SK-N-MC (cell line): ENCODE data around the gene E2F1.

Source experiments
- DNase-seq: peaks from one replicate; pipeline ENCODE4 v3.0.0-alpha.2; 2011; ENCODE audit warnings: low read depth, low spot score
- H3K27ac ChIP-seq: fragments of 200-600 bp; sonication (generic); 2 replicates; pipeline ENCODE4 v1.5.1; 2016; ENCODE audit warnings: mixed run types
- H3K36me3 ChIP-seq: fragments of 200-600 bp; sonication (generic); 2 replicates; pipeline ENCODE4 v1.6.1; 2017; ENCODE audit warnings: antibody characterized with exemption, low read length, mixed read lengths; ENCODE audit not compliant: insufficient read depth
- H3K4me3 ChIP-seq: fragments of 200-600 bp; sonication (generic); 2 replicates; pipeline ENCODE4 v1.5.1; 2016
- H3K9ac ChIP-seq: fragments of 200-600 bp; sonication (generic); 2 replicates; pipeline ENCODE4 v1.8.0; 2017; ENCODE audit warnings: mixed run types, mixed read lengths; ENCODE audit not compliant: insufficient read length
- H3K9me3 ChIP-seq: fragments of 200-600 bp; sonication (generic); 2 replicates; pipeline ENCODE4 v1.6.1; 2017; ENCODE audit warnings: low read depth, mild to moderate bottlenecking, antibody characterized with exemption, low read length, moderate library complexity, mixed read lengths
- EZH2 ChIP-seq: fragments of 200-600 bp; sonication (generic); IDR thresholded peaks from one replicate; pipeline ENCODE4 v1.6.1; 2017; ENCODE audit warnings: antibody characterized with exemption
- FOXP2 ChIP-seq: optimal IDR thresholded peaks from 2 replicates; pipeline ENCODE3; 2011; ENCODE audit warnings: mild to moderate bottlenecking, moderate library complexity; ENCODE audit not compliant: insufficient read depth; ENCODE audit errors: extremely low read length, control extremely low read depth
- POLR2AphosphoS5 ChIP-seq: IDR thresholded peaks from 2 replicates; pipeline ENCODE4 v1.6.1; 2012; ENCODE audit warnings: mild to moderate bottlenecking, low read depth, low read length, borderline replicate concordance

E2F1 gene

DNA sequence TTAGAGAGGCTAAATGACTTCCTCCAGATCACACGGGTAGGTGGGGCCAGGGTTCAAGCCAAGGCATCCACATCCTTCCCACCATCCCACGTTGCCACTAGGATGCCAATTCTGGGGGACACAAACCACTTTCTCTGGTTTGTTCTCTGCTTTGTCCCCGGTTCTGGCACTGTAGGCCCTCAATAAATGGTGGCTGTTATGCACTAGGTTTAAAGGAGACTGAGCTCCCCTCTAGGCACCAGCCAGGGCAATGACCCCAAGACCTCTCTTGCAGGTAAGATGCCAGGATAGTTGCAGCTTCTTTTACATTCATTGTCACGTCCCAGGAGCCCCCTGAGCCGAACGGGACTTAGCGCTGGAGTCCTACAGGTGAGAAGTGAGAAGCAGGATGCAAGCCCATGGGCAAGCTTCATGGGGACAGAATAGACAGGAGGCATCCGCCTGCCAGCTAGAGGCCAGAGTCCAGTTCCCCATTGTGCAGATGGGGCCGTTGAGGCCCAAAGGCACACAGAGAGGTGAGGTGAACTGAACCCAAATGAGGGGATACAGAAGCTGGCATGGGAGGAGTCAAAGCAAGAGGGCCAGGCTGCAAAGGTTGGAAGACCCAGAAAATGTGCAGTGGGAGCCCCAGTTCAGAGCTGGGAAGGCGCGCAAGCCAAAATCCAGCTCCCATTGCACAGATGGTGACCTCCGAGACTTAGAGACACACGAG lies 33.2 kb upstream of the E2F1 start:
- no peak overlapping the region for H3K27ac ChIP-seq
- no peaks in the 10 kb centered on the region for H3K9me3 ChIP-seq
- peak overlapping the region; percentile 89 for H3K4me3 ChIP-seq
- H3K36me3 ChIP-seq = no peaks in the 10 kb centered on the region
- peak overlapping the region; percentile 71 for H3K9ac ChIP-seq
- no peak for DNase-seq
- TF ChIP-seq EZH2 (no peak), POLR2AphosphoS5 (no peak), FOXP2 (no peak)

DNA sequence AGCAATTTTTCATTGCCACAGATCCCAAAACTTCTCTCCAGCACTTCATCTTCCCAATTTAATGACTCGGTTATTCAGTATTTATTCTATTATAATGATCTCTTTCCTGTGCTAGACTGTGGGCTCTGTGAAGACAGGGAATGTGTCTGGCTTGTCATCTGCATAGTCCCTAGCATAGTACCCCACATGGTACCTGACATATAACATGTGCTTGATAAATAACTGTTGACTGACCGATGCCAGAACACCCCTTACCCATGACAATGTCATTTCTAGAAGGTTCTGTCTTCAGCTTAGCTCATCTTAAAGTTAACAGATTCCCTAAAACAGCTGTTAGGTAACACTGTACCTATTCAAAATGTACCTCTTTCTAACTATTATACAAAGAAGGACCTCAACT lies 30.3 kb upstream of the E2F1 start:
- H3K27ac ChIP-seq = no peak overlapping the region
- no peak for DNase-seq
- H3K4me3 ChIP-seq = no peak overlapping the region
- no peaks in the 10 kb centered on the region for H3K9me3 ChIP-seq
- H3K36me3 ChIP-seq = no peaks in the 10 kb centered on the region
- TF ChIP-seq POLR2AphosphoS5 (no peak), EZH2 (no peak), FOXP2 (no peak)
- no peak overlapping the region for H3K9ac ChIP-seq

DNA sequence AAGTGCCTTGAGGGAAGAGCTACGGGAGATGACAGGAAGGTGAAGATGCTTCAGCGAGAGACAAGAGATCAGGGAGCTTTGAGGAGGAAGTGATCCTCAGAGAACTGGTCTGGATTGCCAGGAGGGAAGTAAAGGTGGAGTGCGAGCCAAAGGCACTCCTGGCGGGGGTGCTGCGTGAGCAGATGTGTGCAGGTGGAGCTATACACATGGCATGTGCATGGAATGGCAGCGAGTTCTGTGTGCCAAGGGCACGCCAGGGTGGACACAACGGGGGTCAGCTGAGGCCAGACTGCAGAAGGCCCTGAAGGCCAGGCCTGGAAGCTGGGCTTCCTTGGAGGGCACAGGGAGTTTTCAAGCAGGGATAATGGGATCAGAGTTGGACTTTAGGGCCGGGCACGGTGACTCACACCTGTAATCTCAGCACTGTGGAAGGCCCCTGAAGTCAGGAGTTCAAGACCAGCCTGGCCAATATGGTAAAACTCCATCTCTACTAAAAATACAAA lies 27.7 kb upstream of the E2F1 start:
- Histone ChIP-seq H3K9ac (no peak overlapping the region), H3K9me3 (no peaks in the 10 kb centered on the region), H3K4me3 (no peak overlapping the region), H3K27ac (no peak overlapping the region), H3K36me3 (no peaks in the 10 kb centered on the region)
- TF ChIP-seq FOXP2 = no peak
- DNase-seq = no peak

DNA sequence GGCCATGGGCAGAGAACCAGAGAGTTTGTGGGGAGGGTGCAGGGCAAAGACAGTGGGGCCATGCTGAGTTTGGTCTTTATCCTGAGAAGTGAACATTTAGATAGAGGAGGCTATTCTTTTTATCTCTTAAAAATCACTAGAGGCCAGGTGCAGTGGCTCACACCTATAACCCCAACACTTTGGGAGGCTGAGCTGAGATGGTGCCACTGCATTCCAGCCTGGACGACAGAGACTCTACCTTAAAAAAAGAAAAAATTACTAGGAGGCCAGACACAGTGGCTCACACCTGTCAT lies 25.2 kb upstream of the E2F1 start:
- H3K27ac ChIP-seq = no peak overlapping the region
- TF ChIP-seq POLR2AphosphoS5 (no peak), EZH2 (no peak), FOXP2 (no peak)
- no peaks in the 10 kb centered on the region for H3K9me3 ChIP-seq
- H3K4me3 ChIP-seq = no peak overlapping the region
- no peaks in the 10 kb centered on the region for H3K36me3 ChIP-seq
- no peak for DNase-seq
- no peak overlapping the region for H3K9ac ChIP-seq

DNA sequence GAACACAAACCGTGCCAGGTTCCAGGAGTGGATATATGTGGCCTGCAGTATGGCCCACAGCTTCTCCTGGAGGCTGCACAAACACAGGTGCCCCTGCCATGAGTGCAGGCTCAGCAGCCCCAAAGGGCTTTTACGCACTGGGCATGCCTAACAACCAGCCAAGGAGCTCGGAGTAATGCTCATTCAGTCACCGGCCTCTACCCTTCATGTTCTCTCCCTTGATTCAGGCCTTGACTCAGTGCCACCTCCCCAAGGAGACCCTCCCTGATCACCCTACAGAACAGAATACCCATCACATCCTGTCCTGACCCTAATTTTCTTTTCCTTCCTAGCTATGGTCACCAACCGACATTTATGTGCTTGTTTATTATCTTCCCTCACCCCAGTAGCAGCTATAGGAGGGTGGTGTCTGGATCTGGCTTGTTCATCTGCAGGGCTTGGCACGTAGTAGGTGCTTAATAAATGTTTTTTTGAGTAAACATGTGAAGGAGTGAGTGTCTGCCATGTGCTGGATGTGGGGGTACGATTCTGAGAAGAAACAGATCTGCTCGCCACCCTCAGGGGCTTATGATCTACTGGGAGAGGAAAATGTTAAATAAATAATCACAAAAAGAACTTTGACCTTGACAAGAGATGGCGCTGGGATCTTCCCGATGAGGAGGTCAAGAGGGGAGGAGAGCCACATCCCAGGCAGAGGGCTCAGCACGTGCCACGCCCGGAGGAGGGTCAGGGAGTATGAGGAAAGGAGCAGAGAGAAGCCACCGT lies 24.7 kb upstream of the E2F1 start:
- no peak for TF ChIP-seq POLR2AphosphoS5
- no peak for TF ChIP-seq EZH2
- no peak for TF ChIP-seq FOXP2
- H3K27ac ChIP-seq = no peak overlapping the region

DNA sequence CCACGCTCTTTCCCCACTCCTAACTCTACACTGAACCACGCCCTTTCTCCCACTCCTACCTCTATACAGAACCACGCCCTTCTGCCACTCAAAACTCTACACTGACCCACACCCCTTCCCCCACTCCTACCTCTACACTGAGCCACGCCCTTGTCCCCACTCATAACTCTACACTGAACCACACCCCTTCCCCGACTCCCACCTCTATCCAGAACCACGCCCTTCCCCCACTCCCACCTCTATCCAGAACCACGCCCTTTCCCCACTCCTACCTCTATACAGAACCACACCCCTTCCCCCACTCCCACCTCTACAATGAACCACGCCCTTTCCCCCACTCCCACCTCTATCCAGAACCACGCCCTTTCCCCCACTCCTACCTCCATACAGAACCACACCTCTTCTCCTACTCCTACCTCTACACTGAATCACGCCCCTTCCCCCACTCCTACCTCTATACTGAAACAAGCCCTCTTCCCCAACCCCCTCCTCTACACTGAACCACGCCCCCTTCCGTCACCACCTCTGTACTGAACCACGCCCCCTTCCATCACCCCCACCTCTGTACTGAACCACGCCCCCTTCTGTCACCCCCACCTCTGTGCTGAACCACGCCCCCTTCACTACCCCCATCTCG lies 23.8 kb upstream of the E2F1 start:
- no peaks in the 10 kb centered on the region for H3K36me3 ChIP-seq
- H3K27ac ChIP-seq = no peak overlapping the region
- H3K9ac ChIP-seq = no peak overlapping the region
- H3K9me3 ChIP-seq = no peaks in the 10 kb centered on the region
- DNase-seq = no peak
- H3K4me3 ChIP-seq = no peak overlapping the region
- no peak for TF ChIP-seq EZH2
- TF ChIP-seq POLR2AphosphoS5 = no peak
- no peak for TF ChIP-seq FOXP2

More for the DNA sequence above, 24.7 kb upstream of the E2F1 start:
- no peak overlapping the region for H3K9ac ChIP-seq
- H3K36me3 ChIP-seq = no peaks in the 10 kb centered on the region
- H3K9me3 ChIP-seq = no peaks in the 10 kb centered on the region
- H3K4me3 ChIP-seq = no peak overlapping the region
- DNase-seq = no peak

DNA sequence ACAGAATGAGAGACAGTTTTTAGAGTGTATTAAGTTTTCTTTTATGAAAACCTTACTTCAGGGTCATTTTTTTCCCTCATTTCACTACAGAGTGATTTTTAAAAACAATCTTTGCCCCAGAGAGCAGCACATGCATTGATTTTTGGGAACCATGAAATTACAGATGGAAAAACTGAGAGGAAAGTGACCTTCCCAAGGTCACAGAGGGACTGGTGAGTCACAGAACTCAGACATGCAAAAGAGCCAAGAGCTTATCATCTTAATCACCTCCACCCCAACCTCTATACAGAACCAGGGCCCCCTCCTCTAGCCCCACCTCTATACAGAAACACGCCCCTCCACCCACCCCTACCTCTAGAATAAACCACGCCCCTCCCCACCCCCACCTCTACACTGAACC lies 23.2 kb upstream of the E2F1 start:
- TF ChIP-seq POLR2AphosphoS5 (no peak), FOXP2 (no peak), EZH2 (no peak)
- no peak overlapping the region for H3K4me3 ChIP-seq
- no peak overlapping the region for H3K9ac ChIP-seq
- no peaks in the 10 kb centered on the region for H3K9me3 ChIP-seq
- peak overlapping the region; percentile 46; the same call in 1 of the 2 replicates for H3K27ac ChIP-seq
- no peak for DNase-seq
- H3K36me3 ChIP-seq = no peaks in the 10 kb centered on the region

DNA sequence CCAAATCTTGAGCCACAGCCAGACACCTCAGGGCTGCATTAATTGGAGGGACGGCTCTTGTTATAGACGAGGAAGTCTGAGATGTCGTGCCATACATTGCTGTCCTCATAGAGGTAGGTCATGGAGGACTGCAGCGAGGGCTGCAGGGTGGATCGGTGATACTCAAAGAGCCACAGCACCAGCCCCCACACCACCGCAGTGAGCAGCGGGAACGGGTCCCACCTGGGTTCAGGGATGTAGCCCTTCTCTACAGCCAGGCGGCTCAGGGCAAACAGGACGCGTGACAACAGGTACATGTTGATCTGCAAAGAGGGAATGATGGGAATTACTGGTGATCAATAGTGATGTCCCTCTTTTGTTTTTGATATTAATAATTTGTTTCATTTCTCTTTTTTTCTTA lies 21.5 kb upstream of the E2F1 start:
- Histone ChIP-seq H3K4me3 (no peak overlapping the region), H3K36me3 (no peaks in the 10 kb centered on the region), H3K27ac (no peak overlapping the region), H3K9me3 (no peaks in the 10 kb centered on the region), H3K9ac (no peak overlapping the region)
- DNase-seq = no peak
- TF ChIP-seq EZH2 (no peak), FOXP2 (no peak), POLR2AphosphoS5 (no peak)
